ENCODE data around the gene GPR17.

Gene GPR17

DNA sequence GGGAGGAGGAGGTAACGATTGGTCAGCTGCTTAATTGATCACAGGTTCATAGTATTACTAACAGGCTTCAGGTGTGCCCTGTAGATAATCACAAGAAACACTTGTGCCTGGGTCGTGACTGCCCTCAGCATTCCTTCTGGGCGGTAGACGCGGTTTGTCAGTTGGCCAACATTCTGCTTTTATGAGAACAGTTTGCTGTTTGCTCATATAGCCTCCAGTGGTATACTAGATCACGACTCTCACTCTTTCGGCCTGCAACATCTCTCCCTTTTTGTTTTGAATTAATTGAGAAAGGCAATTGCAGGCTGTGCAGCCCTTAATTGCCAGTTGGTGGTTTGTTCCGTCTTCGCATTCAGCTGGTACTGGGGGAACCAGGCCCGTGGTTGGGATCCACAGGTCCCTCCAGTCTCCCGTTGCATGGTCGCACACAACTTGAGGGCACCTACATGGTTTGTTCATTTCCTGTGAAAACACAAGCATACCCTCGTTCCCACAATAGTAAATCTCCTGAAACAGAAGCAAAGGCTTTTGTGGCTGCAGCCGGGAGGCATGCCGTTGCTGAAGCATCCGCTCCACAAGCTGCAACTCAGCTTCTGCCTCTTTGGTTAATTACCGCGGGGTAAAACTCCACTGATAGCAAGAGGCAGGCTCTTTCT lies 30.3 kb upstream of the GPR17 start:
- WGBS, 2 experiments (ENCODE audit: insufficient coverage in 2 of 2) = 91 to 92% methylated on average over 17 of the region's 18 CpGs
- Histone ChIP-seq H3K9me3 (ENCODE audit: control insufficient read depth, low read length) (peaks cover 6% of the 10 kb centered on the region), H3K36me3 (ENCODE audit: control insufficient read depth, insufficient read depth, low read length) (no peaks in the 10 kb centered on the region), H3K4me3 (ENCODE audit: extremely low read depth, insufficient read depth, low read length, poor library complexity, severe bottlenecking) (no peak overlapping the region), H3K4me1 (ENCODE audit: control insufficient read depth, insufficient read depth, low read length, poor library complexity, severe bottlenecking) (peaks cover 17% of the 10 kb centered on the region), H3K27ac (ENCODE audit: low read depth, low read length, severe bottlenecking) (no peak overlapping the region)

- H3K36me3 ChIP-seq (ENCODE audit: control insufficient read depth, insufficient read depth, low read length) = no peaks in the 10 kb centered on the region
- WGBS, 2 experiments (ENCODE audit: insufficient coverage in 2 of 2) = 71 to 76% methylated on average over 5 to 6 of the region's 7 CpGs
- H3K27ac ChIP-seq (ENCODE audit: low read depth, low read length, severe bottlenecking) = no peak overlapping the region
- H3K9me3 ChIP-seq (ENCODE audit: control insufficient read depth, low read length) = peaks cover 3% of the 10 kb centered on the region
- H3K4me3 ChIP-seq (ENCODE audit: extremely low read depth, insufficient read depth, low read length, poor library complexity, severe bottlenecking) = no peak overlapping the region
- peaks cover 18% of the 10 kb centered on the region for H3K4me1 ChIP-seq (ENCODE audit: control insufficient read depth, insufficient read depth, low read length, poor library complexity, severe bottlenecking)
These were observed 27.3 kb upstream of the GPR17 start for GRCh38 chr2:127618551-127619202.

GRCh38 chr2:127619203-127619590 lies 26.8 kb upstream of the GPR17 start:
- Histone ChIP-seq H3K4me1 (ENCODE audit: control insufficient read depth, insufficient read depth, low read length, poor library complexity, severe bottlenecking) (peaks cover 23% of the 10 kb centered on the region), H3K36me3 (ENCODE audit: control insufficient read depth, insufficient read depth, low read length) (no peaks in the 10 kb centered on the region), H3K27ac (ENCODE audit: low read depth, low read length, severe bottlenecking) (no peak overlapping the region), H3K9me3 (ENCODE audit: control insufficient read depth, low read length) (no peaks in the 10 kb centered on the region), H3K4me3 (ENCODE audit: extremely low read depth, insufficient read depth, low read length, poor library complexity, severe bottlenecking) (no peak overlapping the region)
- 86 to 100% methylated on average over 1 to 3 of the region's 6 CpGs for WGBS, 2 experiments (ENCODE audit: insufficient coverage in 2 of 2)

GRCh38 chr2:127619877-127620705 lies 25.9 kb upstream of the GPR17 start:
- H3K4me3 ChIP-seq (ENCODE audit: extremely low read depth, insufficient read depth, low read length, poor library complexity, severe bottlenecking) = no peak overlapping the region
- H3K27ac ChIP-seq (ENCODE audit: low read depth, low read length, severe bottlenecking) = no peak overlapping the region
- H3K4me1 ChIP-seq (ENCODE audit: control insufficient read depth, insufficient read depth, low read length, poor library complexity, severe bottlenecking) = peaks cover 15% of the 10 kb centered on the region
- 87 to 91% methylated on average over 15 of the region's 16 CpGs for WGBS, 2 experiments (ENCODE audit: insufficient coverage in 2 of 2)
- H3K9me3 ChIP-seq (ENCODE audit: control insufficient read depth, low read length) = no peaks in the 10 kb centered on the region
- H3K36me3 ChIP-seq (ENCODE audit: control insufficient read depth, insufficient read depth, low read length) = no peaks in the 10 kb centered on the region

DNA sequence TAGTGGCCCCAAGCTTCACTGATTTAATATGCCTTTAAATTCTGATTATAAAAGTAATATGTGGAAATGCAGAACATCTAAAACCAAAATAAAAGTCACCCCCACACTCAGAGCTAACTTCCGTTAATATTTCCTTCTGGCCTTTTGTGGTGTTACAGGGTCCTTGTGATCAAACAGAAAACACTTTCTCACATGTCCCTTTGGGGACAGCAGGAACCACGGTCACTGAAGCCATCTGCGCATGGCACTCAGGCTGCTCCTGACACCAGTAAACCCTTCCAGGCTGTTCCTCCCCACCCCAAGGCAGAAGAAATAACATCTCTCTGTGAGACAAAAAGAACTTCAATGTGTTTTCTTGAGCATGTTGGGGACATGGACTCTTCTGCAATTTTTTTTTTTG lies 25.1 kb upstream of the GPR17 start:
- Histone ChIP-seq H3K27ac (ENCODE audit: low read depth, low read length, severe bottlenecking) (no peak overlapping the region), H3K36me3 (ENCODE audit: control insufficient read depth, insufficient read depth, low read length) (no peaks in the 10 kb centered on the region), H3K4me1 (ENCODE audit: control insufficient read depth, insufficient read depth, low read length, poor library complexity, severe bottlenecking) (peaks cover 10% of the 10 kb centered on the region), H3K4me3 (ENCODE audit: extremely low read depth, insufficient read depth, low read length, poor library complexity, severe bottlenecking) (no peak overlapping the region), H3K9me3 (ENCODE audit: control insufficient read depth, low read length) (no peaks in the 10 kb centered on the region)
- no CpG with 5 or more reads among the region's 3 CpGs for WGBS, 2 experiments (ENCODE audit: insufficient coverage in 2 of 2)

DNA sequence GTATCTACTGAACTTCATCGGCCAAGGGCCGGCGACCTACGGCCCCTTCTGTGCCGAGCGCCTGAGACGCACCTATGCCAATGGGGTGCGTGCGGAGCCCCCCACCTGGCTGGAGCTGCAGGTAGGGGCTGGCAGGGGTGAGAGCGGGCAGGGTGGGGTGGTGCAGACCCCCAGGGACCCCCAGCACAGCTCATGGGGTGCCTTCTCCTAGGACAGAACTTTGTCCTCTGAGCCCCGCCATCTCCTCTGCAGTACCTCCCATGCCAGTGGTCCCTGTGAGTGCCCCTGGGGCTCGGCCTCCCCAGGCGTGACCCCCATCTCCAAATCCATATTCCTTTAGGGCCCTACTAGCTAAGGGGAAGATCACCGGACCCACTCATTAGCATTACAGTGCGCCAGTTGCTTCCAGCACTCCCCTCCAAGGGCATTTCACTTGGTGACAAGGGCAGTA lies 23.9 kb upstream of the GPR17 start:
- no peaks in the 10 kb centered on the region for H3K36me3 ChIP-seq (ENCODE audit: control insufficient read depth, insufficient read depth, low read length)
- H3K9me3 ChIP-seq (ENCODE audit: control insufficient read depth, low read length) = no peaks in the 10 kb centered on the region
- no peak overlapping the region for H3K4me3 ChIP-seq (ENCODE audit: extremely low read depth, insufficient read depth, low read length, poor library complexity, severe bottlenecking)
- H3K27ac ChIP-seq (ENCODE audit: low read depth, low read length, severe bottlenecking) = no peak overlapping the region
- H3K4me1 ChIP-seq (ENCODE audit: control insufficient read depth, insufficient read depth, low read length, poor library complexity, severe bottlenecking) = peaks cover 7% of the 10 kb centered on the region
- 94 to 96% methylated on average over 7 to 14 of the region's 15 CpGs for WGBS, 2 experiments (ENCODE audit: insufficient coverage in 2 of 2)

GRCh38 chr2:127622561-127623387 lies 23.2 kb upstream of the GPR17 start:
- Histone ChIP-seq H3K4me3 (ENCODE audit: extremely low read depth, insufficient read depth, low read length, poor library complexity, severe bottlenecking) (no peak overlapping the region), H3K27ac (ENCODE audit: low read depth, low read length, severe bottlenecking) (no peak overlapping the region), H3K36me3 (ENCODE audit: control insufficient read depth, insufficient read depth, low read length) (no peaks in the 10 kb centered on the region), H3K9me3 (ENCODE audit: control insufficient read depth, low read length) (no peaks in the 10 kb centered on the region), H3K4me1 (ENCODE audit: control insufficient read depth, insufficient read depth, low read length, poor library complexity, severe bottlenecking) (peaks cover 7% of the 10 kb centered on the region)
- WGBS, 2 experiments (ENCODE audit: insufficient coverage in 2 of 2) = 88% methylated on average over 18 to 20 of the region's 21 CpGs

GRCh38 chr2:127623388-127624319 lies 22.3 kb upstream of the GPR17 start:
- H3K9me3 ChIP-seq (ENCODE audit: control insufficient read depth, low read length) = no peaks in the 10 kb centered on the region
- WGBS, 2 experiments (ENCODE audit: insufficient coverage in 2 of 2) = 94% methylated on average over 22 to 33 of the region's 38 CpGs
- H3K4me1 ChIP-seq (ENCODE audit: control insufficient read depth, insufficient read depth, low read length, poor library complexity, severe bottlenecking) = peaks cover 7% of the 10 kb centered on the region
- no peak overlapping the region for H3K27ac ChIP-seq (ENCODE audit: low read depth, low read length, severe bottlenecking)
- H3K36me3 ChIP-seq (ENCODE audit: control insufficient read depth, insufficient read depth, low read length) = no peaks in the 10 kb centered on the region
- H3K4me3 ChIP-seq (ENCODE audit: extremely low read depth, insufficient read depth, low read length, poor library complexity, severe bottlenecking) = no peak overlapping the region

- no peaks in the 10 kb centered on the region for H3K9me3 ChIP-seq (ENCODE audit: control insufficient read depth, low read length)
- H3K4me3 ChIP-seq (ENCODE audit: extremely low read depth, insufficient read depth, low read length, poor library complexity, severe bottlenecking) = no peak overlapping the region
- no peak overlapping the region for H3K27ac ChIP-seq (ENCODE audit: low read depth, low read length, severe bottlenecking)
- no peaks in the 10 kb centered on the region for H3K36me3 ChIP-seq (ENCODE audit: control insufficient read depth, insufficient read depth, low read length)
- peaks cover 7% of the 10 kb centered on the region for H3K4me1 ChIP-seq (ENCODE audit: control insufficient read depth, insufficient read depth, low read length, poor library complexity, severe bottlenecking)
- WGBS, 2 experiments (ENCODE audit: insufficient coverage in 2 of 2) = 83 to 100% methylated on average over 3 to 5 of the region's 5 CpGs
These were observed 21.6 kb upstream of the GPR17 start for GRCh38 chr2:127624320-127624755.

All from mesodermal cell (in vitro differentiated cells).